Uterus (tissue), 2 donors: ENCODE measurements around the gene HOXA9.

Experiments used
- POLR2A ChIP-seq, 2 donors: fragments of 450-650 bp; IDR thresholded peaks; one replicate each; pipeline ENCODE4 v1.6.1; 2016; ENCODE audit warnings: antibody characterized with exemption in 2 of 2, mild to moderate bottlenecking in 1 of 2, moderate library complexity in 1 of 2
- TF ChIP-seq, protein P1 (sequence below), 4 experiments: fragments of 200-600 bp in 2 of 4; fragments of 450-650 bp in 2 of 4; sonication (generic) in 2 of 4; IDR thresholded peaks; one replicate each; pipeline ENCODE4 v1.5.1; 2016 to 2019; ENCODE audit warnings: antibody characterized with exemption in 4 of 4, mild to moderate bottlenecking in 2 of 4, moderate library complexity in 1 of 4

DNA sequence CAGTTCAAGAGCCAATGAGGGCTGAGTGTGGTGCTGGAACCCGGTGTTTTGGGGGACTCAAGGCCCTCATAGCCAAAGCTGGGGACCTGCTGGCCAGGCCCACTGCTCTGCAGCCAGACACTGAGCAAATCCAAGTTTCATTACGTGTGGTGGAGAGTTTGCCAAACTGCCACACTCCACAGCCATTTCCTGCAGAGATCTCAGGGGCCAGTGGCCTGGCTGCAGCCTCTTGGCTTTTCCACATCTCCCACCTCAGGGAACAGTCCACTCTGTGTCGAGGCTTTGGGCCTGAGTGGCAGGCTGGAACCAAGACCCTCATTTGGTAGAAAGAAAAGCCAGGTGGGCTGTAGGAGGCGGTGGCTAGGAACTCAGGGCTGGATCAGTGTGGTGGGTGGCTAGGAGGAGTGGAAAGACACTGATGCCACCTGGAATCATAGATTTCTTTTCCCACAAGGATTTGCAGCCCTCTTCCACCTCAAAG, 16.5 kb upstream of the HOXA9 start:
- TF ChIP-seq, protein P1, sequence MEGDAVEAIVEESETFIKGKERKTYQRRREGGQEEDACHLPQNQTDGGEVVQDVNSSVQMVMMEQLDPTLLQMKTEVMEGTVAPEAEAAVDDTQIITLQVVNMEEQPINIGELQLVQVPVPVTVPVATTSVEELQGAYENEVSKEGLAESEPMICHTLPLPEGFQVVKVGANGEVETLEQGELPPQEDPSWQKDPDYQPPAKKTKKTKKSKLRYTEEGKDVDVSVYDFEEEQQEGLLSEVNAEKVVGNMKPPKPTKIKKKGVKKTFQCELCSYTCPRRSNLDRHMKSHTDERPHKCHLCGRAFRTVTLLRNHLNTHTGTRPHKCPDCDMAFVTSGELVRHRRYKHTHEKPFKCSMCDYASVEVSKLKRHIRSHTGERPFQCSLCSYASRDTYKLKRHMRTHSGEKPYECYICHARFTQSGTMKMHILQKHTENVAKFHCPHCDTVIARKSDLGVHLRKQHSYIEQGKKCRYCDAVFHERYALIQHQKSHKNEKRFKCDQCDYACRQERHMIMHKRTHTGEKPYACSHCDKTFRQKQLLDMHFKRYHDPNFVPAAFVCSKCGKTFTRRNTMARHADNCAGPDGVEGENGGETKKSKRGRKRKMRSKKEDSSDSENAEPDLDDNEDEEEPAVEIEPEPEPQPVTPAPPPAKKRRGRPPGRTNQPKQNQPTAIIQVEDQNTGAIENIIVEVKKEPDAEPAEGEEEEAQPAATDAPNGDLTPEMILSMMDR (IDR thresholded peaks at IDR 0.05) = no peak
- TF ChIP-seq POLR2A (IDR thresholded peaks at IDR 0.05) = no peak
